Peyer's patch (tissue), 4 donors: ENCODE measurements around the gene ARL6IP4. TPM values are rescaled to one million over a fixed set of nuclear protein-coding genes. Genes with fewer than 3 reads are reported as not detected.

Experiments used
- DNase-seq, 3 donors: peaks; one replicate each; pipeline ENCODE4 v3.0.0-alpha.2; 2017 to 2019
- H3K27ac ChIP-seq, 4 donors: fragments of 200-600 bp; sonication (generic); one replicate each; pipeline ENCODE4 v1.5.1; 2016 to 2019
- H3K27me3 ChIP-seq, 2 donors: fragments of 200-600 bp; sonication (generic); one replicate each; pipeline ENCODE4 v1.5.1; 2019
- H3K36me3 ChIP-seq, 3 donors: fragments of 200-600 bp; sonication (generic); one replicate each; pipeline ENCODE4 v1.5.1; 2016 to 2019
- H3K4me1 ChIP-seq, 4 donors: fragments of 200-600 bp; sonication (generic); one replicate each; pipeline ENCODE4 v1.5.1; 2016 to 2019
- H3K4me3 ChIP-seq, 4 donors: fragments of 200-600 bp; sonication (generic); 1 replicate in 3 of 4; 2 replicates in 1 of 4; pipeline ENCODE4 v1.5.1; 2016 to 2019; ENCODE audit warnings: mild to moderate bottlenecking in 1 of 4
- H3K9me3 ChIP-seq, 4 donors: fragments of 200-600 bp; sonication (generic); one replicate each; pipeline ENCODE4 v1.5.1; 2016 to 2019; ENCODE audit warnings: mild to moderate bottlenecking in 1 of 4
- POLR2A ChIP-seq, 2 donors: fragments of 450-650 bp; IDR thresholded peaks; one replicate each; pipeline ENCODE4 v1.5.1; 2017; ENCODE audit warnings: antibody characterized with exemption in 2 of 2, mild to moderate bottlenecking in 2 of 2, moderate library complexity in 2 of 2
- total RNA-seq, 4 donors: library from RNA; depleted of rRNA; stranded (reverse); fragments of >200 nt; gene quantifications; one replicate each; pipeline ENCODE4 v1.1.0, GENCODE V29; 2016
- TF ChIP-seq, protein P1 (sequence below), 6 experiments: fragments of 450-650 bp in 4 of 6; fragments of 200-600 bp in 2 of 6; sonication (generic) in 1 of 6; IDR thresholded peaks; one replicate each; pipeline ENCODE4 v1.5.1; 2017 to 2019; ENCODE audit warnings: antibody characterized with exemption in 6 of 6, mild to moderate bottlenecking in 3 of 6, moderate library complexity in 1 of 6

The ARL6IP4 gene
- total RNA-seq, 4 donors from 2014 or later, result 155 to 216 (median 180) TPM

GRCh38 chr12:122965851-122966742 is 14.4 kb upstream of the ARL6IP4 start, which contains the start of gene ABCB9:
ABCB9 (minus strand) TSS chr12:122966463; CDS start chr12:122960235, 6,228 bp downstream.
- peak; percentile 45 to 71 for TF ChIP-seq POLR2A (IDR thresholded peaks at IDR 0.05)
- TF ChIP-seq, protein P1, sequence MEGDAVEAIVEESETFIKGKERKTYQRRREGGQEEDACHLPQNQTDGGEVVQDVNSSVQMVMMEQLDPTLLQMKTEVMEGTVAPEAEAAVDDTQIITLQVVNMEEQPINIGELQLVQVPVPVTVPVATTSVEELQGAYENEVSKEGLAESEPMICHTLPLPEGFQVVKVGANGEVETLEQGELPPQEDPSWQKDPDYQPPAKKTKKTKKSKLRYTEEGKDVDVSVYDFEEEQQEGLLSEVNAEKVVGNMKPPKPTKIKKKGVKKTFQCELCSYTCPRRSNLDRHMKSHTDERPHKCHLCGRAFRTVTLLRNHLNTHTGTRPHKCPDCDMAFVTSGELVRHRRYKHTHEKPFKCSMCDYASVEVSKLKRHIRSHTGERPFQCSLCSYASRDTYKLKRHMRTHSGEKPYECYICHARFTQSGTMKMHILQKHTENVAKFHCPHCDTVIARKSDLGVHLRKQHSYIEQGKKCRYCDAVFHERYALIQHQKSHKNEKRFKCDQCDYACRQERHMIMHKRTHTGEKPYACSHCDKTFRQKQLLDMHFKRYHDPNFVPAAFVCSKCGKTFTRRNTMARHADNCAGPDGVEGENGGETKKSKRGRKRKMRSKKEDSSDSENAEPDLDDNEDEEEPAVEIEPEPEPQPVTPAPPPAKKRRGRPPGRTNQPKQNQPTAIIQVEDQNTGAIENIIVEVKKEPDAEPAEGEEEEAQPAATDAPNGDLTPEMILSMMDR (IDR thresholded peaks at IDR 0.05), result peak in 1 of 6 experiments; percentile 7
- DNase-seq, result peak; percentile 97 to 99 (median 98)
- Histone ChIP-seq H3K4me1 (peaks cover 6 to 46% (median 12%) of the 10 kb centered on the region in 4 donors), H3K9me3 (no peaks in the 10 kb centered on the region), H3K4me3 (peak within 1 kb of the TSS; percentile 53 to 65 (median 61)), H3K27me3 (no peaks in the 10 kb centered on the region), H3K27ac (peak within 1 kb of the TSS; percentile 39 to 71 (median 49)), H3K36me3 (no peaks in the 10 kb centered on the region)

DNA sequence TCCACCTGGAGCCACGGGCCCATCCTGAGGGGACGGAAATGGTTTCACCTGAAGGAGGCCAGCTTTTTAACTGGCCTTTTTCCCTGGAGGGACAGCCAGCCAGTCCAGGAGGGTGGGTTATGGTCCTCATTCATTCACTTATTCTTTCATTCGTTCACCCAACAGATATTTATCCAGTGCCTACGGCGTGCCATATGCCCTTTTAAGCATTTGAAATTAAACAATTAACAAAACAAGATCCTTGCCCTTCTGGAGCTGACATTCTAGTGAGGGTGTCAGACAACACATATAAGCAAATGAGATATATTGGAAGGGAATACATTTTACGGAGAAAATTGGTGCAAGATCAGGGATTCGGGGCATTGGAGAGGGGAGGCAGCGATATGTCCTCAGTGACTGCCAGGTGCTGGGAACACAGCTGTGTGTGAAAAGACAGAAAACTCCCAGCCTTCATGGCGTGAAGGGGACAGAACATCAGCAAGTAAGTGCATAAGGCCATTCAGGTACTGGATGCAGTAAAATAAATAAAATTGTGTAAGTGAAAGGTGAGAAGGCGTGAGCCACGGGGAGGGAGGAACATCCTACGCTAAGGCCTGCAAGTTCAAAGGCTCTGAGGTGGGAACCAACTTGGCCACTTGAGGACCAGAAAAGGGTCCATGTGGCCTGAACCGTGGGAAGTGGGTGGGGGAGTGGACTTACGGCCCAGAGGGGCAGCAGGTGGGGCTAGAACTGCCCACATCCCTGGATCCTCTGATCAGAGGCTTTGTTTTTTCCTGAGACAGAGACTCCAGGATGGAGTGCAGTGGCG is 13.5 kb upstream of the ARL6IP4 start:
- H3K9me3 ChIP-seq, result no peaks in the 10 kb centered on the region
- H3K27me3 ChIP-seq, result no peaks in the 10 kb centered on the region
- H3K36me3 ChIP-seq, result no peaks in the 10 kb centered on the region
- DNase-seq, result no peak
- peak overlapping the region in 2 of 4 donors; percentile 60 to 65 for H3K4me3 ChIP-seq
- peaks cover 5 to 37% (median 12%) of the 10 kb centered on the region in 4 donors for H3K4me1 ChIP-seq
- TF ChIP-seq, protein P1 (IDR thresholded peaks at IDR 0.05), result no peak
- no peak for TF ChIP-seq POLR2A (IDR thresholded peaks at IDR 0.05)
- peak overlapping the region in 2 of 4 donors; percentile 58 to 71 for H3K27ac ChIP-seq

DNA sequence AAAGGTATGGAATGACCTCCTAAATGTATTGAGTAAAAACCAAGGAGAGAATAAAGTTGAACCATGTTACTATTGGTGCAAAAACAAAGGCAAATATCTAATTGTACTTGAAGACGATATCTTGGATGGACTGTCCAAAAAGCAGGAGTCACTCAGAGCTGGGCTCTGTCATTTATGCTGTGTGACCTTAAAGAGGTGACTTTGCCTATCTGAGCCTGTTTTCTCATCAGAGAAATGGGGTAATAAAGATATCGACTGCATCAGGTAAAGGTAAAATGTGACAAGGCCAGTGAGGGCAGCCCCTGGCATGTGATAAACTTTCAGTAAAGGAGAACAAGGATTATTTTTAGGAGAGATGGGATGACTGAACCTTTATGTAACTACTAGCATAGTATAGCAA is 12.4 kb upstream of the ARL6IP4 start:
- no peak overlapping the region for H3K27ac ChIP-seq
- DNase-seq, result no peak
- no peak for TF ChIP-seq POLR2A (IDR thresholded peaks at IDR 0.05)
- H3K4me1 ChIP-seq, result peaks cover 0 to 31% (median 9%) of the 10 kb centered on the region in 4 donors
- no peak overlapping the region for H3K4me3 ChIP-seq
- H3K9me3 ChIP-seq, result no peaks in the 10 kb centered on the region
- H3K36me3 ChIP-seq, result no peaks in the 10 kb centered on the region
- no peaks in the 10 kb centered on the region for H3K27me3 ChIP-seq

- H3K27ac ChIP-seq, result no peak overlapping the region
- no peak overlapping the region for H3K4me3 ChIP-seq
- DNase-seq, result no peak
- no peaks in the 10 kb centered on the region for H3K27me3 ChIP-seq
- H3K9me3 ChIP-seq, result no peaks in the 10 kb centered on the region
- H3K36me3 ChIP-seq, result no peaks in the 10 kb centered on the region
- peaks cover 0 to 27% (median 11%) of the 10 kb centered on the region in 4 donors for H3K4me1 ChIP-seq
- TF ChIP-seq, protein P1 (IDR thresholded peaks at IDR 0.05), result no peak
- no peak for TF ChIP-seq POLR2A (IDR thresholded peaks at IDR 0.05)
These were observed 10.8 kb upstream of the ARL6IP4 start for GRCh38 chr12:122969676-122970075.

GRCh38 chr12:122974274-122974891 is 6.1 kb upstream of the ARL6IP4 start:
- TF ChIP-seq, protein P1 (IDR thresholded peaks at IDR 0.05), result no peak
- TF ChIP-seq POLR2A (IDR thresholded peaks at IDR 0.05), result peak; percentile 76 to 88
- DNase-seq, result peak; percentile 99 to 100 (median 99)
- Histone ChIP-seq H3K9me3 (no peaks in the 10 kb centered on the region), H3K27ac (peak overlapping the region; percentile 96 to 99 (median 98)), H3K36me3 (peaks cover 0 to 8% (median 0%) of the 10 kb centered on the region in 3 donors), H3K4me1 (peaks cover 3 to 43% (median 9%) of the 10 kb centered on the region in 4 donors), H3K27me3 (no peaks in the 10 kb centered on the region), H3K4me3 (peak overlapping the region; percentile 72 to 97 (median 88))
